HEK293 (cell line): ENCODE data around the gene CAGE1.

Source experiments
- ATF2 ChIP-seq: fragments of 450-650 bp; formaldehyde crosslinking; IDR thresholded peaks from 2 replicates; pipeline ENCODE4 v1.5.1; 2016; ENCODE audit warnings: missing biosample characterization, missing genetic modification characterization, low read depth
- CTCF ChIP-seq: fragments of 450-650 bp; formaldehyde crosslinking; IDR thresholded peaks from 2 replicates; pipeline ENCODE4 v1.5.1; 2016; ENCODE audit warnings: missing biosample characterization, missing genetic modification characterization
- SP7 ChIP-seq: fragments of 450-650 bp; formaldehyde crosslinking; IDR thresholded peaks from 2 replicates; pipeline ENCODE4 v1.5.1; 2016; ENCODE audit warnings: missing biosample characterization, missing genetic modification characterization
- TCF7L2 ChIP-seq: IDR thresholded peaks from 2 replicates; pipeline ENCODE4 v1.6.1; 2011; ENCODE audit warnings: low read depth, mild to moderate bottlenecking, inconsistent platforms, low read length, moderate library complexity, borderline replicate concordance
- ZBTB20 ChIP-seq: fragments of 450-650 bp; formaldehyde crosslinking; IDR thresholded peaks from 2 replicates; pipeline ENCODE4 v1.5.1; 2016; ENCODE audit warnings: missing biosample characterization, missing genetic modification characterization
- ZNF280D ChIP-seq: fragments of 450-650 bp; formaldehyde crosslinking; IDR thresholded peaks from 2 replicates; pipeline ENCODE4 v1.5.1; 2016; ENCODE audit warnings: missing biosample characterization, missing genetic modification characterization
- ZSCAN23 ChIP-seq: fragments of 450-650 bp; formaldehyde crosslinking; IDR thresholded peaks from 2 replicates; pipeline ENCODE4 v1.5.1; 2016; ENCODE audit warnings: missing biosample characterization, missing genetic modification characterization

- no peak for TF ChIP-seq ZBTB20 (tag by site-specific recombination)
- TF ChIP-seq CTCF (tag by site-specific recombination): no peak
- no peak for TF ChIP-seq ZNF280D
- no peak for TF ChIP-seq ZSCAN23 (tag by site-specific recombination)
- TF ChIP-seq TCF7L2: no peak
- no peak for TF ChIP-seq SP7
- no peak for TF ChIP-seq ATF2
These were observed 99.5 kb downstream of the CAGE1 start for GRCh38 chr6:7290079-7290478.
